ENCODE measurements around the gene NMB. TPM values are rescaled to one million over a fixed set of nuclear protein-coding genes. Genes with fewer than 3 reads are reported as not detected.

Gene NMB
- total RNA-seq, 2 experiments from 2014 or later = 1.1 to 1.7 TPM

GRCh38 chr15:84625123-84625522 lies 32.9 kb downstream of the NMB start:
- POLR2A ChIA-PET = no interaction called here
- H3K4me3 Mint-ChIP-seq = no peak overlapping the region
- DNase-seq (no peak), ATAC-seq (ENCODE audit: low read depth) (no peak)
- H3K4me1 Mint-ChIP-seq = peaks cover 1% of the 10 kb centered on the region
- peaks cover 11% of the 10 kb centered on the region for H3K9me3 Mint-ChIP-seq
- H3K27me3 Mint-ChIP-seq = no peaks in the 10 kb centered on the region
- peaks cover 39% of the 10 kb centered on the region for H3K36me3 Mint-ChIP-seq
- no peak overlapping the region for H3K27ac Mint-ChIP-seq

GRCh38 chr15:84624359-84624758 lies 33.6 kb downstream of the NMB start:
- H3K27me3 Mint-ChIP-seq = no peaks in the 10 kb centered on the region
- DNase-seq (no peak), ATAC-seq (ENCODE audit: low read depth) (no peak)
- H3K9me3 Mint-ChIP-seq = peaks cover 13% of the 10 kb centered on the region
- H3K36me3 Mint-ChIP-seq = peaks cover 43% of the 10 kb centered on the region
- POLR2A ChIA-PET = no interaction called here
- no peak overlapping the region for H3K27ac Mint-ChIP-seq
- no peaks in the 10 kb centered on the region for H3K4me1 Mint-ChIP-seq
- H3K4me3 Mint-ChIP-seq = no peak overlapping the region

- Mint-ChIP-seq H3K27ac (no peak overlapping the region), H3K9me3 (peaks cover 14% of the 10 kb centered on the region), H3K4me3 (no peak overlapping the region), H3K4me1 (no peaks in the 10 kb centered on the region), H3K36me3 (peaks cover 44% of the 10 kb centered on the region), H3K27me3 (no peaks in the 10 kb centered on the region)
- POLR2A ChIA-PET = interaction anchor here (1.1 to 3.4 kb wide), 3 partner anchors 10 to 20 kb away, joined by 3 to 14 read pairs (median 3); no protein-coding TSS in a partner anchor
- DNase-seq = no peak
- no peak for ATAC-seq (ENCODE audit: low read depth)
Observed at GRCh38 chr15:84621358-84621979, 36.5 kb downstream of the NMB start.

DNA sequence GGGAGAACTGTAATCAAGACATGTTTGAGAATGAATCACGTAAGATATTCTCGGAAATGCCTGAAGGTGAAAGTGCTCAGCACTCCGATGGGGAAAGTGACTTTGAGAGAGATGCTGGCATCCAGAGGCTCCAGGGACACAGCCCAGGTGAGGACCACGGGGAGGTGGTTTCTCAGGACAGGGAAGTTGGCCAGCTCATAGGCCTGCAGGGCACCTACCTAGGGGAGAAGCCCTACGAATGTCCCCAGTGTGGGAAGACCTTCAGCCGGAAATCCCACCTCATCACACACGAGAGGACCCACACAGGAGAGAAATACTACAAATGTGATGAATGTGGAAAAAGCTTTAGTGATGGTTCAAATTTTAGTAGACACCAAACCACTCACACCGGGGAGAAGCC lies 37.4 kb downstream of the NMB start:
- Mint-ChIP-seq H3K27me3 (no peaks in the 10 kb centered on the region), H3K9me3 (peaks cover 14% of the 10 kb centered on the region), H3K4me3 (no peak overlapping the region), H3K4me1 (peaks cover 3% of the 10 kb centered on the region), H3K27ac (no peak overlapping the region), H3K36me3 (peaks cover 44% of the 10 kb centered on the region)
- no peak for ATAC-seq (ENCODE audit: low read depth)
- POLR2A ChIA-PET = interaction anchor here (1.5 to 3.4 kb wide), 2 partner anchors 10 to 15 kb away, joined by 3 to 14 read pairs; no protein-coding TSS in a partner anchor
- DNase-seq = no peak

- Mint-ChIP-seq H3K27ac (no peak overlapping the region), H3K36me3 (peaks cover 17% of the 10 kb centered on the region), H3K4me3 (no peak overlapping the region), H3K27me3 (no peaks in the 10 kb centered on the region), H3K9me3 (peaks cover 12% of the 10 kb centered on the region), H3K4me1 (peaks cover 3% of the 10 kb centered on the region)
- no peak for DNase-seq
- POLR2A ChIA-PET = interaction anchor here (0.8 kb wide), 1 partner anchor 14 kb away, joined by 9 read pairs; no protein-coding TSS in a partner anchor
- ATAC-seq (ENCODE audit: low read depth) = no peak
Observed at GRCh38 chr15:84616235-84616634, 41.8 kb downstream of the NMB start.

- ATAC-seq (ENCODE audit: low read depth) (no peak), DNase-seq (no peak)
- Mint-ChIP-seq H3K4me1 (peaks cover 3% of the 10 kb centered on the region), H3K9me3 (no peaks in the 10 kb centered on the region), H3K27me3 (no peaks in the 10 kb centered on the region), H3K36me3 (peaks cover 6% of the 10 kb centered on the region), H3K4me3 (no peak overlapping the region), H3K27ac (no peak overlapping the region)
- POLR2A ChIA-PET = no interaction called here
Observed at GRCh38 chr15:84611631-84612030, 46.4 kb downstream of the NMB start.

DNA sequence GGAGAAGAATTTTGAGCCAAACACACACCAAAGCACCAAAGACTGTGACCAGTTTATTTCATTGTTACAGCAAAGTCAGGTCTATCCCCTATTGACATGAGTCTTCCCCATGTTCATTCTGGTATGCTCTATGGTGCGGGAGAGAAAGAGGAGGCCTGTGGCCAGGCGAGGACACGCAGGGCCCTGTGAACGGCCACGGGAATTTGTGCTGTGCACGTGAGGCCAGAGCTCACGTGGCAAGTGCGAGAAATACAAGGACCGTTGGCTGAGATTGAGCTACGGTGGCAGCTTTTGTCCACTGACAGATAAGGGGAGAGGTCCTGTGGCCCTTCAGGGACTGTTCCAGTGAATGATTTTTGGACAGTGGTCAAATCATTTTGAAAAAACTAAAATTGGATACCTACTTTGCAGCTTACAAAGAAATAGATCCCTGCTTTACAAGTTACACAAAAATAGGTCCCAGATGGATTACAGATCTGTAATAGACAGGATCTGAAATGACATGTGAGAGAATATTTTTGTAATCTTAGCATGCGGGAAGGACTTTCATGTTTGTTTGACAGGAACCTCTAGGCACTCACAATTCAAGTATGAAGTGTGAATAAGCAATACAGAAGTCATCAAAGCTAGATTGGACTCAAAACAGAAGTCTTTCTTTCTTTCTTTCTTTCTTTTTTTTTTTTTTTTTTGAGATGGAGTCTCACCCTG lies 48.0 kb downstream of the NMB start:
- POLR2A ChIA-PET = interaction anchor here (0.6 kb wide), 1 partner anchor 39 kb away, joined by 5 read pairs; no protein-coding TSS in a partner anchor
- Mint-ChIP-seq H3K4me1 (peaks cover 10% of the 10 kb centered on the region), H3K9me3 (no peaks in the 10 kb centered on the region), H3K36me3 (peaks cover 12% of the 10 kb centered on the region), H3K4me3 (no peak overlapping the region), H3K27me3 (no peaks in the 10 kb centered on the region), H3K27ac (no peak overlapping the region)
- DNase-seq (no peak), ATAC-seq (ENCODE audit: low read depth) (no peak)

- Mint-ChIP-seq H3K27ac (no peak overlapping the region), H3K27me3 (no peaks in the 10 kb centered on the region), H3K36me3 (peaks cover 17% of the 10 kb centered on the region), H3K9me3 (no peaks in the 10 kb centered on the region), H3K4me3 (no peak overlapping the region), H3K4me1 (peaks cover 14% of the 10 kb centered on the region)
- ATAC-seq (ENCODE audit: low read depth) (no peak), DNase-seq (no peak)
- POLR2A ChIA-PET = interaction anchor here (1.1 kb wide), 1 partner anchor 11 kb away, joined by 3 read pairs; no protein-coding TSS in a partner anchor
Observed at GRCh38 chr15:84608707-84609284, 49.2 kb downstream of the NMB start.

DNA sequence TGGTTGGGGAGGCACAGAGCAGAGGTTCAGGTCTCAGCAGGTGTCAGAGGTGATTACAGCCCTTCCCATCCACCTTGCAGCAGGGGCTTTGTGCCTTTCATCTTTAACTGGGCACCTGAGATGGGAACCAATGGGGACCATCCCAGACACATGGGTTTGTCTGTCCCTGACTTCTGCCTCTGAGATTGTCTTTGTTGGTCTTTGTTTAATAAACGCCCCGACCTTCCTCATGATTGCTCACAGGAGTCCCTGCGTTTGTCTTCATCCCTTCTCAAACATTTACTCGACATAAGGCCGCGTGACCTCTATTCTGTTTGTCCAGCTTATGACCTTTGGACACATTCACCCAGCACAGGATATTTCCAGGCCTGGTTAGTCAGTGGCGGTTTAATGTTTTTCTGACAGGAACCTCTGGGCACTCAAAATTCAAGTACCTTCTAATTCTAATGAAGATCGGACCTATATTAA lies 51.3 kb downstream of the NMB start:
- no peak for DNase-seq
- Mint-ChIP-seq H3K27ac (no peak overlapping the region), H3K4me3 (no peak overlapping the region), H3K36me3 (peaks cover 17% of the 10 kb centered on the region), H3K4me1 (peaks cover 21% of the 10 kb centered on the region), H3K9me3 (no peaks in the 10 kb centered on the region), H3K27me3 (no peaks in the 10 kb centered on the region)
- POLR2A ChIA-PET = no interaction called here
- no peak for ATAC-seq (ENCODE audit: low read depth)

- Mint-ChIP-seq H3K36me3 (peaks cover 17% of the 10 kb centered on the region), H3K27ac (peak overlapping the region; percentile 47), H3K9me3 (no peaks in the 10 kb centered on the region), H3K4me3 (peak overlapping the region; percentile 29), H3K27me3 (no peaks in the 10 kb centered on the region), H3K4me1 (peaks cover 21% of the 10 kb centered on the region)
- POLR2A ChIA-PET = interaction anchor here (0.8 to 1.6 kb wide), 3 partner anchors 16 to 28 kb away, joined by 3 to 5 read pairs (median 3); no protein-coding TSS in a partner anchor
- DNase-seq (no peak), ATAC-seq (ENCODE audit: low read depth) (no peak)
Observed at GRCh38 chr15:84605554-84605882, 52.5 kb downstream of the NMB start.

Other genes with a start within 250 kb of the NMB start
- 10 to 100 TPM in 1 of 2 experiments, 1 to 10 TPM in 1; 9.6 to 10.9 TPM for gene ZSCAN2, start 57.2 kb downstream of the NMB start, total RNA-seq
- gene WDR73, start 3.9 kb downstream of the NMB start, total RNA-seq = 10 to 100 TPM; 26.8 to 27.9 TPM
- 10 to 100 TPM; 97.1 to 99.1 TPM for gene SEC11A, start 57.9 kb upstream of the NMB start, total RNA-seq
- 10 to 100 TPM; 35.6 TPM for gene ZNF592, start 90.4 kb upstream of the NMB start, total RNA-seq
- under 1 TPM; 0.17 to 0.28 TPM for gene ALPK3, start 159.2 kb upstream of the NMB start, total RNA-seq
- not detected for gene SLC28A1, start 226.5 kb upstream of the NMB start, total RNA-seq